OCI-LY7 (cell line): Measurements from ENCODE around the gene TTYH1.

Experiments
- EZH2phosphoT487 ChIP-seq: fragments of 200-600 bp; sonication (generic); IDR thresholded peaks from 2 replicates; pipeline ENCODE4 v1.6.1; 2018; ENCODE audit warnings: low read depth, borderline replicate concordance, mild to moderate bottlenecking, mixed run types, antibody characterized with exemption, low read length, moderate library complexity, mixed read lengths
- TF ChIP-seq, protein P1 (sequence below): fragments of 200-600 bp; sonication (generic); conservative IDR thresholded peaks from 2 replicates; pipeline ENCODE4 v1.5.1; 2014; ENCODE audit warnings: mild to moderate bottlenecking, antibody characterized with exemption, low read length, moderate library complexity, mixed read lengths

DNA sequence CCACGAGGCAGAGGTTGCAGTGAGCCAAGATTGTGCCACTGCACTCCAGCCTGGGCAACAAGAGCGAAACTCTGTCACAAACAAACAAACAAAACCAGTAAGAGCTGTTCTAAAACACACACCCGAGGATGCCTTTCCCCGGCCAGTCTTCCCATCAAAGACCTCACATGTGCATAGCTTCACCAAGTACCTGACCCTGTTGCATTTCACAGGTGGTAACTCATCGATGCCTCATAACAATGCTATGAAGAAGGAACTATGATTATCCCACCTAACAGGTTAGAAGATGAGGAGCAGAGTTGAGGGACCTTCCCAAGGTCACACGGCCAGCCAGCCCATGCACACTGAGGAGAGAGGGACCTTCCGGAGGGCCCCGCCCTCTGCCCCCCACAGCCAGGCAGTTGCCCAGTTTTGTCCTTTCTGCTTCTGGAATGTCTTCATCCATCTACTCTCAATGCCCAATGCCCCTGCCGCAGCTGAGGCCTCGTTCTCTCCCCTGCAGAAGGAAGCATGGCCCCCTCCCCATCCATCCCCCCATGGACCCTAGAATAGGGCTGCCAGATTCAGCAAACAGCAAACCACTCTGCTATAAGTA, 17.0 kb downstream of the TTYH1 start:
- TF ChIP-seq, protein P1, sequence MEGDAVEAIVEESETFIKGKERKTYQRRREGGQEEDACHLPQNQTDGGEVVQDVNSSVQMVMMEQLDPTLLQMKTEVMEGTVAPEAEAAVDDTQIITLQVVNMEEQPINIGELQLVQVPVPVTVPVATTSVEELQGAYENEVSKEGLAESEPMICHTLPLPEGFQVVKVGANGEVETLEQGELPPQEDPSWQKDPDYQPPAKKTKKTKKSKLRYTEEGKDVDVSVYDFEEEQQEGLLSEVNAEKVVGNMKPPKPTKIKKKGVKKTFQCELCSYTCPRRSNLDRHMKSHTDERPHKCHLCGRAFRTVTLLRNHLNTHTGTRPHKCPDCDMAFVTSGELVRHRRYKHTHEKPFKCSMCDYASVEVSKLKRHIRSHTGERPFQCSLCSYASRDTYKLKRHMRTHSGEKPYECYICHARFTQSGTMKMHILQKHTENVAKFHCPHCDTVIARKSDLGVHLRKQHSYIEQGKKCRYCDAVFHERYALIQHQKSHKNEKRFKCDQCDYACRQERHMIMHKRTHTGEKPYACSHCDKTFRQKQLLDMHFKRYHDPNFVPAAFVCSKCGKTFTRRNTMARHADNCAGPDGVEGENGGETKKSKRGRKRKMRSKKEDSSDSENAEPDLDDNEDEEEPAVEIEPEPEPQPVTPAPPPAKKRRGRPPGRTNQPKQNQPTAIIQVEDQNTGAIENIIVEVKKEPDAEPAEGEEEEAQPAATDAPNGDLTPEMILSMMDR, result no peak
- no peak for TF ChIP-seq EZH2phosphoT487
